ENCODE results near the gene TRIM6.
"Not testable (repeated sequence)": the region's sequence is repeated elsewhere in the genome, so short reads cannot be mapped to it uniquely, and the experiment has no call there.

TRIM6 gene, protein sequence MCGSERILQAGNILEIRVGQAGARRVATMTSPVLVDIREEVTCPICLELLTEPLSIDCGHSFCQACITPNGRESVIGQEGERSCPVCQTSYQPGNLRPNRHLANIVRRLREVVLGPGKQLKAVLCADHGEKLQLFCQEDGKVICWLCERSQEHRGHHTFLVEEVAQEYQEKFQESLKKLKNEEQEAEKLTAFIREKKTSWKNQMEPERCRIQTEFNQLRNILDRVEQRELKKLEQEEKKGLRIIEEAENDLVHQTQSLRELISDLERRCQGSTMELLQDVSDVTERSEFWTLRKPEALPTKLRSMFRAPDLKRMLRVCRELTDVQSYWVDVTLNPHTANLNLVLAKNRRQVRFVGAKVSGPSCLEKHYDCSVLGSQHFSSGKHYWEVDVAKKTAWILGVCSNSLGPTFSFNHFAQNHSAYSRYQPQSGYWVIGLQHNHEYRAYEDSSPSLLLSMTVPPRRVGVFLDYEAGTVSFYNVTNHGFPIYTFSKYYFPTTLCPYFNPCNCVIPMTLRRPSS

DNA sequence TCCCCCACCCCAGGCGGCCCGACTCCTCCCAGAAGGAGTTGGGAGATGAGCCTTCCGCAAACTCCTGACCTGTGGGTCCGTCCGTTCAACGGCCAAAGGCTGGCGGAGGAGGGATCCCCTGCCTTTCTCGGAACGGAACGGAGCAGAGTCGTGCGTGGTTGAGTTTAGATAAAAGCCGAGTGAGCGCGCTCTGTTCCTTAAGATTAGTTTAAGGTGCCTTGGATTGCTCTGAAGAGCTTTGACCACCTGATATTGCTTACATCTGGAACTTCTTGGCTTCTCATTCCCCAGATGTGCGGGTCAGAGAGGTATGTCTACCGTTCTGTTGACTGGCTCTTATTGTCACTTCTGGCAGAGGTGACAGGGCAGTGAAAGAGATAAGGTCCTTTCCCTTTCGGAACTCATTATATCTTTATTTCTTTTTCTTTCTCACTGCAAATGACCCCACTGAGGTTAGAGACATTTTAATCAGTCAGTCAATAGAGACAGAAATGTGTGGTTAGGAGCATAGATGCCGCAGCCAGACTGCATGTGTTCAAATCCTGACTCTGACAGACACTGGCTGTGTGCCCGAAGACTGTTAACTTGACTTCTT, at the start of gene TRIM6:
Gene TRIM6 (plus strand): TSS at position 31 of the 595 bp plus-strand sequence. CDS start 261 bp downstream, at position 292.
- no peak for DNase-seq

DNA sequence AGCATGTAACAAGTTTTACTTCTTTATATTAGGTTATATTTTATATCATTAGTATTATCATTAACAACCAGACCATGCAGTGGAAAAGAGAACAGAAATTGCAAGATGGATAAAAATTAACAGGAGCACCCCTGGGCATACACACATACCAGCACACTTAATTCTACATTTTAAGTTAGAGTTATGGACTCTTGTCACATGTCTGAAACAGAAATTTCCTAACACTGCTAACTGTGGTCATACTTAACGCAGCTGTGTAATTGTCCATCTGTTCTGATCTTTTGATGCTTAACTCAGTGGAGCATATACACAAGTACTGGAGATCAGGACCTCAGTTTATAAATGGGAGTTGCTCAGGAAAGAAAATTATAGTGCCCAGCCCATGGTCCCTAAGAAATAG, 48.5 kb upstream of the TRIM6 start:
- no peak for DNase-seq

DNA sequence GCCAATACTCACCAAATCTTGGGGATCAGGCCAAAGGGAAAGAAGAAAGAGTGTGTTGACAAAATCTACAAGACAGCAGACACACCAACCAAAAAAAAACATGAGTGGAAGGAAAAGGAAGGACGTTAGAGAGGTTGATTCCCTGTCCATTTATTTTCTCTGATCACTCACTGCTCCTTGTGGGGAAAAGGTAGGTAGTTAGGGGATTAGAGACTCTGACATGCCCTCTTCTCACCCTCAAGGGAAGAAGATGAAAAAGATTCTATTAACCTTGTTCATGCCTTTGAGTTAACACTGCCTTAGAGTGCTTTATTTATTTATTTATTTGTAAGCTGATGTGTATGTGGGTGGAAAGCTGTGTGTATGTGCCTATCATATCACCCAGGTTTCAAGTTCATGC, 48.0 kb upstream of the TRIM6 start, which contains the start of gene OR52H1:
Gene OR52H1 (minus strand): TSS at position 101 of the 400 bp plus-strand sequence. CDS start 3,035 bp downstream, outside the sequence.
- no peak for DNase-seq

DNA sequence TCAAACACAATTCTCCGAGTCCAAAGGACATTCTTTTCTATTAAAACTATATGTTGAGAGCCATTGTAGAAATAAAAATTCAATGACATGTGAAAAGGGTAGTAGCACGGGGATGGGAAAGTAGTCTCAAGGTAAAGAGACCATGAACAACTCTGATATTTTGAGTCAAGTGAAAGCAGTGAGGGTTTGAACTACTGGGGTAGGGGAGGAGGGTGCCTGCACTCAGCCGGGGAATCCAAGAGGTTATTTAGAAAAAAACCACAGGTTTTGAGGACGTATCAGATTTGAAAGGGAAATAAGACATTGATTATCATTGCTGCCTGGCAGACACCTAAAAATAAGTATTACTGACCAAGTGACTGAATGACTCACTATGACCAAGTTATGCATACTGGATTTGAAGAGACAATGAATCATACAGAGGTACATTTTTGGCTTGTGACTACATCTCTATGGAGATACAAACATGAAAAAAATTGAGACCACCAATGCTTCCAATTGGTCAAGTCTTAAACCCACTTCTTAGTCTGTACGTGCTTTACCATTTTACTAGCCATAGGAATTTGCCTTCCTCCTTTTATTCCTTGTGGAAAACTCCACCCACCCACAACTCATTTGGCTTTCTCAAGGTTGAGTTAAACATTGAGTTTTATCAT, 45.9 kb upstream of the TRIM6 start:
- no peak for DNase-seq

DNA sequence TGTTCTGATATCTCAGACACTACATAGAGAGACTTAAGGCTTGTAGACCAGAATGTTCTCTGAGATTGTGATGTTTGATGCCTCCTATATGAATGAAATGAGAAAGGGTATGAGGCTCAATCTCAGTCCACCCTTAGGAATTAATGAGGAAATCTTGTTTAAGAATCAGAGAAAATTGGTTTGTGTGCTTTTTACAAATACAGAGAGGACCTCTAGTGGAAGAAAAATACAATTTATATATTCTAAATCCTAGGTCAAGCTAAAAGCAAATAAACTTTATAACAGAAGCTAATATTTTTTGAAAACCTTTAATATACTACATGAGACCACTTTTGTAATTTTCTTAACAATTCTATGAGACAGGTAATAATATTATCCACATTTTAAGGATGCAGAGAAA, 43.1 kb upstream of the TRIM6 start:
- no peak for DNase-seq

DNA sequence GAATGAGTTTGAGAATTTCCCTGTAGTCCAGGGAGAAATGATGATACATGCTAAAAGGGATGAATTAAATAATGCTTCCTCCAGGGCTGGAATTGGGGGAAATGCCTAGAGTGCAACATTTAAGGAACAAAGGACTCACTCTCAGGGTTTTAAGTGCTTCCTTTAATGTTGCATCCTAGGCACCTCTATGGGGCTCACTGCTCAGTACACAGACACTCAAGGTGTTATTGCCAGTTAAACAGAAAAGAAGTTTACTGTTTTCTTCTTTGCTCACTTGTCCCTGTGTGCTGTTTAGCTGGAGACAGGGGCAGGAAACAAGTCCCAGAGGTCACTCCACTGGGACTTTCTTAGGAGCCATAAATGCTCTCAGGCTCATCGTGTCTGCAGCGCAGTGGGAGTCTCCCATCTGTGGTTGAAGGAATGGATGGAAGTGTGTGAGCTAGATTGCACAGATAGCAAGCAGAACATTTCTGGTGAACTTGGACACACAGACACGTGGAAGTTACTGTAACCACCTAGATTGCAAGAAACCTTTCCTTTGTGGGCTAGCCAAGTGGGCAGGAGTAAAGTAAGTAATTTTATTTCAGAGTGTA, 39.7 kb upstream of the TRIM6 start:
- DNase-seq, result no peak

DNA sequence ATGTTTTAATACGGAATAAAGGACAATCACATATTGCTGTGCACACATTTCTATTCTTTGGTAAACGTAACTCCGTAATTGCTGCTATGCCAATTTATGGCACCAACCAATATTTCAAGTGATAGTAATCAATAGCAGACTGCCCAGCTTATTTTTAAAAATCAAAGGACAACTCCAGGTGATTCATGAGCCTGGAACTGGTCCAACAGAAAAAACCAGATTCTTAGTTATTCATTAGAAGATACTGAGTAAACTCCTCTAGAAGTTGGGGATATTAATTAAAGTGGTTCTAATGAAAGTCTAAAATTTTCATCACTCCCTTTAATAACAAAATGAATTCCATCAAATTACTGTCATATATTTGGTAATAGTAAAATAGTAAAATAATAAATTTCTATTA, 38.7 kb upstream of the TRIM6 start:
- no peak for DNase-seq

DNA sequence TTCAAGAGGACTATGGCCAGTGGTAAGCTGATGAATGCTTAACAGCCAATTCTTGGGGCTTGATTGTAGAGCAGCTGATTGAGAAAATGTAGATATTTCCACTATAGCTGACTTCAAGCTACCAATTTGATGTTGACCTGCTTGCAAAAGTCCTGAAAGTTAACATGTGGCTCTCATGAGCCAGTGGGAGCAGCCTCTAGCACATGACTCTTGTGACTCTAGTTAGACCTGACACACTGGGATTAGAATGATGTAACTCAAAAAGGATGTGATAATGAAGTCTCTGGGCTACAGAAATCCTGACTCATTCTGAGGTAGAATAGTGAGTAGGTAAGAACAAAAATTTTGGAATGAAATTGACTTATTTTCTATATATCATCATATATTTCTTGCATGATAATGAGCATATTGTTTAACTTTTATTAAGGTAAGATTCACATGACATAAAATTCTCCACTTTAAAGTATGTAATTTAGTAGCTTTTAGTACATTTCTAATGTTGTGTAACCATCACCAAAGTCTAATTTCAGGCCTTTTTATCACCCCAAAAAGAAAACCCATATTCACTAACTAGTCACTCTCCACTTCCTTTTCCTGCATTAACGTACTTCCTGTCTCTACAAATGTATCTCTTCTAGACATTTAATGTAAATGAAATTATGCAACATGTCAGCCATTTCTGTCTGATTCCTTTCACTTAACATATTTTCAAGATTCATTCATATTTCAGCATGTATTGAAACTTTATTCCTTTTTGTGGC, 32.0 kb upstream of the TRIM6 start:
- DNase-seq, result no peak

DNA sequence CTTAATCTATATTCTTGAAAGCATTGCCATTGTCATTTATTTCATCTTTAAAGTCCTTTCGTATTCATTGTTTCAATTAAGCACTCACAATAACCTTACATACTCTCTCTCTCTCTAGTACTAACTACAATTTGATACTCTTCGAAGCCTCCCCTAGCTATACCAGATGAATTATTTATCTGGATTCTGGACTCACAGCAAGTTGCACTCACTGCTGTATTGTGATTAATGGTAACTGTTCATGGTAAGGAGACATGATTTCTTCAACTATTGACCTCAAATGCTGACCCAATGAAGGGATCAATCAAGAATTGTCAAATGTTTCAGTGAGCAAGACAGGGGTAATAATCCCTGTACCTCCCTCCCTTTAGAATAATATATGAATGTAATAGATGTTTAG, 21.8 kb upstream of the TRIM6 start:
- DNase-seq, result no peak

DNA sequence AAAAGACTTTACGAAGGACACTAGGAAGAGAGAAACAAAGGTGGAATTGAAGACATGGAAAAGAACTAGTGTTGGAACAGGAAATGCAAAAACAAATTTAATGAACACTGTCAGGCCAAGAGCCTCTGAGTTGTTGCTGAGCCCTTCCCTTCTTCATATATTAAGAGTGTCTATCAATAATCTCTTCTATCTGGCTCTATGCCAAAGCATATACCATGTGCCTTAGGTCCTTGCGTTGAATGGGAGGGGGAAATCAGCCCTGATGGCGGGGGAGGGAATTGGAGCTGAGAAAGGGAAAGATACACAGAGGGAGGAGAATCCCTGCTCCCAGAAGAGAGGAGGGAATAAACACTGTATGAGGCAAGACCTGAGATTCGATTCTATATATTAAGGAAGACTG, 21.3 kb upstream of the TRIM6 start:
- no peak for DNase-seq

DNA sequence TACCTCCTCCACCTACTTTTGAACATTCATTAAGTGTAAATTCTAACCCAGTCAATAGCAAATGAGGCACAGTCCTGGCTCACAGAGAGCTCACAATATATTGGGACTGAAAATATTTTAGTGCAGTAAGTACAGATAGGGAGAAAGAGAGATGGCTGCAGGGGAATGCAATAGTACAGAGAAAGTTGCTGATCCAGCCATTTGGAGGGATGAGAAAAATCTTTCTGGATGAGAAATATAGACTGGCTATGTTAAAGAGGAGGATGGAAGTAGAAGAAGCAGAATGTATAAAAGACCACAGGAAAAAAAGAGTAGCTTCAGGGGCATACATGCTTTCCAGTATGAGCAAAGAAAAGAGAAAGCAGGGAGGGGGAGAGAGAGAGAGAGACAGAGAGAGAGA, 19.3 kb upstream of the TRIM6 start:
- DNase-seq, result no peak

DNA sequence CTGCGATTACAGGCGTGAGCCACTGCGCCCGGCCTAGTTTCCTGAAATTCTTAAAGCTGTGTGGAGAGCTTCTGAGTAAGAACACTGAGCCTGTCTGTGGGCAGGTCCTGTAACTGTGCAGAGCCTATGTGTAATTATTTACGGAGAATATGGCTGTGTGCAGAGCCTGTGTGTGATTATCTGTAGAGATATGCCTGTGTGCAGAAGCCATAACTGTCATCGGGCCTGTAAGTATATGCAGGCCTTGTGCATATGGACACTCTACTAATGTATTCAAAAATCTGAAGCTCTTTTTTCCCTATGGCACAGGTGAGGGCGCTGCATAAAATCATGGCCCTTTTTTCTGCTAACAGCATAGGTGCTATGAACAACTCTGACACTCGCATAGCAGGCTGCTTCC, 15.9 kb upstream of the TRIM6 start, which contains the start of gene OR52B6:
Gene OR52B6 (plus strand): TSS at position 301 of the 400 bp plus-strand sequence. CDS start 0 bp downstream, at position 301.
- DNase-seq, result no peak

DNA sequence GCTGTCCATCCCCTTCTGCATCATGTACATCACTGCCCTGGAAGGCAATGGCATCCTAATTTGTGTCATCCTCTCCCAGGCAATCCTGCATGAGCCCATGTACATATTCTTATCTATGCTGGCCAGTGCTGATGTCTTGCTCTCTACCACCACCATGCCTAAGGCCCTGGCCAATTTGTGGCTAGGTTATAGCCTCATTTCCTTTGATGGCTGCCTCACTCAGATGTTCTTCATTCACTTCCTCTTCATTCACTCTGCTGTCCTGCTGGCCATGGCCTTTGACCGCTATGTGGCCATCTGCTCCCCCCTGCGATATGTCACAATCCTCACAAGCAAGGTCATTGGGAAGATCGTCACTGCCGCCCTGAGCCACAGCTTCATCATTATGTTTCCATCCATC, 15.4 kb upstream of the TRIM6 start:
- no peak for DNase-seq

DNA sequence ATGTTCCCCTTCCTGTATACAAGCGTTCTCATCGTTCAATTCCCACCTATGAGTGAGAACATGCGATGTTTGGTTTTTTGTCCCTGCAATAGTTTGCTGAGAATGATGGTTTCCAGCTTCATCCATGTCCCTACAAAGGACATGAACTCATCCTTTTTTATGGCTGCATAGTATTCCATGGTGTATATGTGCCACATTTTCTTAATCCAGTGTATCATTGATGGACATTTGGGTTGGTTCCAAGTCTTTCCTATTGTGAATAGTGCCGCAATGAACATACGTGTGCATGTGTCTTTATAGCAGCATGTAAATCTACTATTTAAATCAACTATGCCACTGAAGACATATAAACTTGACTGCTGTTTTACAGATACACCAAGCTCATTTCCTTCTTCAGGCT, 12.0 kb upstream of the TRIM6 start:
- DNase-seq, result not testable (repeated sequence)

DNA sequence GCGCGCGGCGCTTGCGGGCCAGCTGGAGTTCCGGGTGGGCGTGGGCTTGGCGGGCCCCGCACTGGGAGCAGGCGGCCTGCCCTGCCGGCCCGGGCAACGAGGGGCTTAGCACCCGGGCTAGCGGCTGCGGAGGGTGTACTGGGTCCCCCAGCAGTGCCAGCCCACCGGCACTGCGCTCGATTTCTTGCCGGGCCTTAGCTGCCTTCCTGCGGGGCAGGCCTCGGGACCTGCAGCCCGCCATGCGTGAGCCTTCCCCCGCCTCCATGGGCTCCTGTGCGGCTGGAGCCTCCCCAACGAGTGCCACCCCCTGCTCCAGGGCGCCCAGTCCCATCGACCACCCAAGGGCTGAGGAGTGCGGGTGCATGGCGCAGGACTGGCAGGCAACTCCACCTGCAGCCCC, 6.5 kb upstream of the TRIM6 start:
- DNase-seq, result not testable (repeated sequence)

DNA sequence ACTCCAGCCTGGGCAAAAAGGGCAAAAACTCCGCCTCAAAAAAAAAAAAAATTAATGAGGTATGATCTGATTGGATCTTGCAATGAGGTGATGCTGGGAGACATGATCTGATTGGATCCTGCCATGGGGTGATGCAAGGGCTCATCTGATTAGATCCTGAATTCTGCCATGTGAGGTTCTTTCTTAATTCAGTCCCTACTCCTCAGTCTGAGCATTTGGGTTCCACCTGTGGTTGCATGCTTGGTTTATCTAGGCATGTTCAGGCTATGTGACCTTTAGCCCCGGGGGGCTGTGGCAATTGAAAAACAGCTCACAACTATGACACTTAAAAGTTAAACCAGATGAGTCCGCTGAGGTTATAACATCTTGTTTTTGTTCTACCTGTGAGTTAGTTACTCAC, 4.8 kb upstream of the TRIM6 start:
- no peak for DNase-seq

DNA sequence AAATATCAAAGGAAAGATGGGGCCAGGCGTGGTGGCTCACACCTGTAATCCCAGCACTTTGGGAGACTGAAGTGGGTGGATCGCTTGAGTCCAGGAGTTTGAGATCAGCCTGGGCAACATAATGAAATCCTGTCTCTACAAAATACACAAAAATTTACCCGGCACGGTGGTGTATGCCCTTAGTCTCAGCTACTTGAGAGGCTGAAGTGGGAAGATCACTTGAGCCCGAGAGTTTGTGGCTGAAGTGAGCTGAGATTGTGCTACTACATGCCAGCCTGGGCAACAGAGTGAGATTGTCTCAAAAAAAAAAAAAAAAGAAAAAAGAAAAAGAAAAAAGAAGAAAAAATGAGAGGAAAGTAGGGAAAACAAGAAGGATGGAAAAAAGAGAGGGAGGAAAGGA, 3.8 kb upstream of the TRIM6 start:
- DNase-seq, result no peak

DNA sequence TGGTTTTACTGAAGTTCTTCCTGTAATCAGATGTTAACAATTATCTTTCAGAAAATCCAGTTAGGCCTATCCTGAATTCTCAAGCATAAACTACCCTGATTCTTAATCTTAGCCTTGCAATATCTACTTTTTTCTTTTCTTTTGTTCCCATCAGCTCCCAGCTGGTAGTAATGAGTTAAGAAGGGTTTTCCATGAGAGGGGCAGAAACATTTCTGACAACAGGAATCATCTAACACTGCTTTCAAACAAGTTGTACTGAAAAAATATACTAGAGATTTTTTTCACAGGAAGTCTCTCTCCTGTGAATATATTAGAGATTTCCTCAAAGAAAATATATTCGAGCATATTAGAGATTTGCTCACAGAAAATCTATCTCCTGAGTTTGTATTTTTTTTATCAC, 3.3 kb upstream of the TRIM6 start:
- no peak for DNase-seq

DNA sequence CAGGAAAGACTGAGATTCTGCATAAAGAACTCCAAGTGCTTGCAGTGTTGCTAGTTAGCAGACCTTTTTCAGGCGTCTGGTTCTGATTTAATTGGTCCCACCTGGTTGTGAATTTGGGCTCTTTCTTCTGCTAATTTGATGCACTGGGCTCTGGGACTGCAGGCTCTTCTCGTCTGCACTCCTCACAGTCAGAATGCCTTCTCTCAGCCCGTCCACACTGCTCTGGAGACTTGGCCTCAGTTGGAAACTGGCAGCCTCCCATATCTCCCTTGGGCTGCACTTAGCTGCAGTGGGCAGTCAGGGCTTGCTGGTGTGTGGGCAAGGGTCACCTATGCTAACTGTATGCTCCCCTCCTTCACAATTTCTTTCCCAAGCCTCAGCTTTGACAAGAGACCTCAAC, 1.5 kb downstream of the TRIM6 start:
- no peak for DNase-seq

DNA sequence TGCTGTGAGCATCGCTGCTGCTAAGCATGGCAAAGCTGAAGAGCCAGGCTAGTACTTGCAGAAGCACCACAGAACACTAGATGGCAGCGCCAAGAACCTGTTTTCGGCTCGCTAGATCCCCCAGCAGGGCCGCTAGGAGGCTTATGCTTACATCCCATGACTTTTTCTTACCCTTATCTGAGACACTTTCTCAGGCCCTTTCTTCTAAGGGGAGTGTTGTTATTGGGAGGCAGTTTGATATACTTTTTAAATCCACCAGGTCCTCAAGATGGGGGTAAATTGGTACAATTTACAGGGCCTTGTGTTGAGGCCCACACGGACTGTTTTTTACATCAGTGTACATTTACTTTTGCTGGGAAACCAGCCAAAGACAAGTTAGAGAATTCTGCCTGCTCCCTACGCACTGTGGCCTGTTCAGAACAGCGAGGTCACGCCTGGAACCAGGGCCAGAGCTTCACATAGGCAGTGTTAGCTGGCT, 4.0 kb downstream of the TRIM6 start:
- no peak for DNase-seq

DNA sequence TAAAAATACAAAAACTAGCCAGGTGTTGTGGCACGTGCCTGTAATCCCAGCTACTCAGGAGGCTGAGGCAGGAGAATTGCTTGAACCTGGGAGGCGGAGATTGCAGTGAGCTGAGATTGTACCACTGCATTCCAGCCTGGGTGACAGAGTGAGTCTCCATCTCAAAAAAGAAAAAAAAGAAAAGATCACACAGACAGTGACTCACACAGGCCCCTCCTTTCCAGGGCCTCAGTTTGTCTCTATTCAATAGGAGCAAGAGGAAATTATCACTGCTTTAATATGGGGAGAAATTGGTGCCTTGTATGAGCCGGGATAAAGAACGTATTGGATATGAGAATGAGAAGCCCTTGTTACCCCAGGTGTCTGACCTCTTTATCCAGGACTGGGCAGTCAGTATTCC, 6.4 kb downstream of the TRIM6 start:
- not testable (repeated sequence) for DNase-seq

DNA sequence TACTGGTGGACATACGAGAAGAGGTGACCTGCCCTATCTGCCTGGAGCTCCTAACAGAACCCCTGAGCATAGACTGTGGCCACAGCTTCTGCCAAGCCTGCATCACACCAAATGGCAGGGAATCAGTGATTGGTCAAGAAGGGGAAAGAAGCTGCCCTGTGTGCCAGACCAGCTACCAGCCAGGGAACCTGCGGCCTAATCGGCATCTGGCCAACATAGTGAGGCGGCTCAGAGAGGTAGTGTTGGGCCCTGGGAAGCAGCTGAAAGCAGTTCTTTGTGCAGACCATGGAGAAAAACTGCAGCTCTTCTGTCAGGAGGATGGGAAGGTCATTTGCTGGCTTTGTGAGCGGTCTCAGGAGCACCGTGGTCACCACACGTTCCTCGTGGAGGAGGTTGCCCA, 6.9 kb downstream of the TRIM6 start:
- DNase-seq, result no peak

All from NCI-H2081 treated with DMSO at 0.1 percent for 48 hours (cell line).